ENCODE results near the gene PHF21A. TPM values are rescaled to one million over a fixed set of nuclear protein-coding genes. Genes with fewer than 3 reads are reported as not detected.

PHF21A gene
- total and polyA plus RNA-seq, 2 of the 8 experiments (the other 6 are each of a cell fraction or from before 2014, with no cell fraction given): 17.6 to 40.3 TPM

- no peak overlapping the region for H3K18ac ChIP-seq (ENCODE audit: extremely low read depth, low read length)
- H3K14ac ChIP-seq (ENCODE audit: insufficient read length): no peak overlapping the region
- CTCF ChIA-PET (ENCODE audit: partially characterized antibody): no interaction called here
- H2BK15ac ChIP-seq (ENCODE audit: low read length): no peak overlapping the region
- H3K4ac ChIP-seq (replicated peaks; ENCODE audit: insufficient read length, low read depth, low read length): no peak overlapping the region
- DNase-seq (ENCODE audit: low read depth in 1 of 2, low spot score in 2 of 2) (no peak), FAIRE-seq (no peak)
- no peak overlapping the region for H2BK20ac ChIP-seq (ENCODE audit: low read length)
- no peak overlapping the region for H3K23ac ChIP-seq (ENCODE audit: insufficient read length)
- H3K4me1 ChIP-seq (replicated peaks in 1 of 4; ENCODE audit: control insufficient read depth in 3 of 4, insufficient read depth in 4 of 4, low read length in 3 of 4): peaks cover 0 to 8% (median 4%) of the 10 kb centered on the region in 4 experiments; a peak in 3 of 7 replicates
- H2AK5ac ChIP-seq (ENCODE audit: low read depth, low read length): no peak overlapping the region
- no peaks in the 10 kb centered on the region for H3K23me2 ChIP-seq (ENCODE audit: low read depth, low read length)
- H3K27me3 ChIP-seq (replicated peaks in 1 of 4; ENCODE audit: control insufficient read depth in 3 of 4, extremely low read depth in 1 of 4, insufficient read depth in 3 of 4, low read length in 3 of 4): no peaks in the 10 kb centered on the region
- TF ChIP-seq ASH2L (IDR thresholded peaks at IDR 0.05; ENCODE audit: low read length) (no peak), GTF2F1 (IDR thresholded peaks at IDR 0.05; ENCODE audit: borderline replicate concordance, low read depth, low read length) (no peak), MAX (IDR thresholded peaks at IDR 0.05) (no peak), NANOG (IDR thresholded peaks at IDR 0.05; ENCODE audit: insufficient read depth, low read depth, low read length, poor library complexity, severe bottlenecking) (no peak), KDM1A (IDR thresholded peaks at IDR 0.05; ENCODE audit: borderline replicate concordance, low read length) (no peak), JUND (IDR thresholded peaks at IDR 0.05; ENCODE audit: low read length) (no peak), RXRA (IDR thresholded peaks at IDR 0.05; ENCODE audit: insufficient read depth, low read depth, low read length) (no peak), RAD21 (IDR thresholded peaks at IDR 0.05 in 1 of 2, conservative IDR thresholded peaks at IDR 0.05 in 1 of 2; ENCODE audit: low read depth in 2 of 2, low read length in 2 of 2) (no peak), JUN (IDR thresholded peaks at IDR 0.05; ENCODE audit: low read depth, low read length) (no peak)
- no peak overlapping the region for H3K56ac ChIP-seq (replicated peaks; ENCODE audit: insufficient read length, low read depth, low read length)
- no peak overlapping the region for H2AFZ ChIP-seq (ENCODE audit: low read length)
- no peak overlapping the region for H3K4me3 ChIP-seq (ENCODE audit: extremely low read depth in 1 of 4, insufficient read depth in 2 of 4, low read depth in 3 of 4, low read length in 4 of 4)
- H3K27ac ChIP-seq (ENCODE audit: low read depth, low read length): no peak overlapping the region
- no peak overlapping the region for H2BK120ac ChIP-seq (replicated peaks; ENCODE audit: low read depth, low read length)
- no peak overlapping the region for H3K4me2 ChIP-seq (ENCODE audit: insufficient read depth in 1 of 2, low read depth in 2 of 2, low read length in 2 of 2)
- no peaks in the 10 kb centered on the region for H3K79me2 ChIP-seq (ENCODE audit: control insufficient read depth in 1 of 2, insufficient read depth in 2 of 2, low read length in 2 of 2)
- WGBS, 2 experiments (ENCODE audit: extremely low coverage in 1 of 2, insufficient coverage in 1 of 2, insufficient read length in 1 of 2, insufficient replicate concordance in 2 of 2, low coverage in 1 of 2, low lambda C conversion rate in 2 of 2, missing lambda C conversion rate in 1 of 2): 96% methylated on average over 3 of the region's 3 CpGs; no CpG with 5 or more reads in 1 of the 2 experiments
- H4K5ac ChIP-seq (ENCODE audit: insufficient read length, low read depth, low read length): no peak overlapping the region
- H4K91ac ChIP-seq (replicated peaks; ENCODE audit: insufficient read length, low read length): no peak overlapping the region
- H2BK12ac ChIP-seq (ENCODE audit: low read depth, low read length): no peak overlapping the region
- POLR2A ChIA-PET (ENCODE audit: partially characterized antibody): interaction anchor here (1.3 kb wide), 1 partner anchor 13 kb away, joined by 4 read pairs; no protein-coding TSS in a partner anchor
- no peaks in the 10 kb centered on the region for H3K9me3 ChIP-seq (ENCODE audit: insufficient read depth in 2 of 2, low read depth in 1 of 2, low read length in 1 of 2)
- no peak overlapping the region for H3K9ac ChIP-seq (replicated peaks in 1 of 4; ENCODE audit: extremely low read depth in 1 of 4, low read depth in 3 of 4, low read length in 3 of 4)
- H3K79me1 ChIP-seq (ENCODE audit: low read depth, low read length): no peaks in the 10 kb centered on the region
- H4K8ac ChIP-seq (ENCODE audit: extremely low read depth, insufficient read depth, low read length): no peak overlapping the region
- no peaks in the 10 kb centered on the region for H4K20me1 ChIP-seq (replicated peaks in 1 of 2; ENCODE audit: control insufficient read depth in 1 of 2, insufficient read depth in 2 of 2, low read length in 2 of 2)
- H3K36me3 ChIP-seq (ENCODE audit: control insufficient read depth in 2 of 4, insufficient read depth in 4 of 4, low read length in 3 of 4): peaks cover 0 to 3% (median 0%) of the 10 kb centered on the region in 4 experiments; a peak in 1 of 8 replicates
- H2BK5ac ChIP-seq (ENCODE audit: low read depth, low read length): no peak overlapping the region
These were observed 58.1 kb downstream of the PHF21A start for GRCh38 chr11:46063138-46063537.
